Fibroblast of skin of back (primary cell): ENCODE data around the gene ZC3H6. TPM values are rescaled to one million over a fixed set of nuclear protein-coding genes. Genes with fewer than 3 reads are reported as not detected.

ENCODE experiments used
- DNase-seq: peaks from one replicate; pipeline ENCODE4 v3.0.0-alpha.2; 2013
- polyA plus RNA-seq, 2 experiments: library from polyadenylated mRNA; unstranded; fragments of 120-200 nt; gene quantifications; one replicate each; pipeline ENCODE4 v1.2.1, GENCODE V29; 2013; ENCODE audit not compliant: insufficient read length in 2 of 2

Gene ZC3H6
- 1.8 TPM for polyA plus RNA-seq (2013, experiment 1 of 2; ENCODE audit: insufficient read length)
- polyA plus RNA-seq (2013, experiment 2 of 2; ENCODE audit: insufficient read length), result 6.1 TPM

DNA sequence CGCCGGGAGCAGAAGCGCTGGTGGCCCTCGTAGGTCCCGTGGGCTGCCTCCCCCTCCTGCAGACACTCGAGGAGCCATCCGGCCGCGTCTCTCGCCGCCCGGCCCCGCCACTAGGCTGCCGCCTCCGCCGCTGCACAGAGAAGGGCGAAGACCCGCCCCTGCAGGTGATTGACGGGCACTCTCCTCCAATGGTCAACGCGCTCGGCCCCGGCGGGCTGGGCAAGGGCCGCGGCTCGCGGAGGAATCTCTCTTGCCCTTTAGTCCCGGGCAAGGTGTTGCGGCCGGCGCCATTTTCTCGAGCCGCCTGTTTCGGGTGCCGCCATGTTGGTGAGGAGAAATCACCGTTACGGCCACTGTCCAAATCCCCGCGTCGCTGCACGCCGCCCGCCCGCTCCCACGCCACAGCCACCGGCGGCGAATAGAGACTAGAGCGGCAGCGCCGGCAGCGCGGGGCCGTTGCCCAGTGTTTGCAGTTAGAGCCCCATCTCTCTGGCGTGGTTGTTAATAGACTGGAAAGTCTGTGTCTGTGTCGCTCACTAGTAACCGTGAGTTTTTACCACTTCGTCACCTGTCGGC, at the start of gene ZC3H6:
Gene ZC3H6 (plus strand): TSS at position 287 of the 576 bp plus-strand sequence. CDS start 398 bp downstream, outside the sequence.
- DNase-seq, result peak; percentile 97

- DNase-seq, result peak; percentile 9
These were observed 46.0 kb upstream of the ZC3H6 start for GRCh38 chr2:112229348-112229747.

- DNase-seq, result no peak
These were observed 45.0 kb upstream of the ZC3H6 start for GRCh38 chr2:112230371-112230770.

DNA sequence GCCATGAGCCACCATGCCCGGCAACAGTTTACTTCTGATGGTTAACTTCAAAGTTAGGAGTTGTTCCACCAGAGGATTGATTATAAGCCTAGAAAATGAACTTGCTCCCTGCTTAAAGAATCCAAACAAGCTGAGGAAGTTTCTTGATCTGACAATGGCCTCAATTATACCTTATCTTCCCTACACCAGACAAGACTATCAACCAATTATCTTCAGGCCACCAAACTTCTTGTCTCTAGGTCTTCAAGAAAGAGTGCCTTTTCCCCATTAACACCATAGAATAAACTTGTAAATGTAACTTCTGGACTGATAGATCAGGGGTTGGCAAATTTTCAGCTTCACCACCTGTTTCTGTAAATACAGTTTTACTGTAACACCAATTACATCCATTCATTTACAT, 35.5 kb upstream of the ZC3H6 start:
- DNase-seq, result no peak

- DNase-seq, result no peak
These were observed 33.0 kb upstream of the ZC3H6 start for GRCh38 chr2:112242384-112242783.

GRCh38 chr2:112243233-112243632, 32.2 kb upstream of the ZC3H6 start:
- no peak for DNase-seq

DNA sequence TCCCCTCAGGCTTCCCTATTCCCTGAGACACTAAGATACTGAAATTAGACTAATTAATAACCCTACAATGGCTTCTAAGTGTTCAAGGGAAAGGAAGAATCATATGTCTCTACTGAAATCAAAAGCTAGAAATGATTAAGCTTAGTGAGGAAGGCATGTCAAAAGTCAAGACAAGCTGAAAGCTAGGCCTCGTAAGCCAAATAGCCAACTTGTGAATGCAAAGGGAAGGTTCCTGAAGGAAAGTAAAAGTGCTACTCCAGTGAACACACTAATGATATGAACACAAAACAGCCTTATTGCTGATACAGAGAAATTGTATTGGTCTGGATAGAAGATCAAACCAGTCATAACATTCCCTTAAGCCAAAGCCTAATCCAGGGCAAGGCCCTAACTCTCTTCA, 30.5 kb upstream of the ZC3H6 start:
- DNase-seq, result no peak

- no peak for DNase-seq
These were observed 24.1 kb upstream of the ZC3H6 start for GRCh38 chr2:112251271-112251670.

DNA sequence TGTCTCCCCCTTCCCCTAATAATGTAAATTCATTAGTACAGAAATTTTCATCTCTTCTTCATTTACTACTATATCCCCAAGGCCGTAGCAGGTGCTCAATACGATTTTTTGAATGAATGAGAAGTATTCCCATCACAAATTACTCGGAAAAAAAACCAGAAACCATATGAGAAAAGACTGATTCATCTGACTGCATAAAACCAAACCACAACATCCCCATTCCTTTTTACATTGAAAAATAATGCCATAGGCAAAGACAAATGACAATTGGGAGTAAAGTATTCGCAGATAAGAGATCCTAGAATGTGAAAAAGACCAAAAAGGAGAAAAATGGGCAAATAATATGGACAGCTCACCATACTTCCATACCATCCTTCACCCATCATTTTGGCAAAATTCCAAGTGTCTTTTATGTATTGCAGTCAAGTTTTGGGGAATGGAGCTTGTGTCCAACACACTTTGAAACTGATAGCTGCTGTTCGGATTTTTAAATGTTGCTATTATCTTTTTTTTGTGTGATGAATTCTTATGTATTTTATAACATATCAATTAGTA, 22.1 kb upstream of the ZC3H6 start:
- no peak for DNase-seq

GRCh38 chr2:112254466-112255240, 20.7 kb upstream of the ZC3H6 start, which contains the start of gene ZC3H8:
Gene ZC3H8, minus strand, starts transcription at chr2:112255042. Its CDS starts 61 bp downstream, at chr2:112254981.
- peak; percentile 83 for DNase-seq

DNA sequence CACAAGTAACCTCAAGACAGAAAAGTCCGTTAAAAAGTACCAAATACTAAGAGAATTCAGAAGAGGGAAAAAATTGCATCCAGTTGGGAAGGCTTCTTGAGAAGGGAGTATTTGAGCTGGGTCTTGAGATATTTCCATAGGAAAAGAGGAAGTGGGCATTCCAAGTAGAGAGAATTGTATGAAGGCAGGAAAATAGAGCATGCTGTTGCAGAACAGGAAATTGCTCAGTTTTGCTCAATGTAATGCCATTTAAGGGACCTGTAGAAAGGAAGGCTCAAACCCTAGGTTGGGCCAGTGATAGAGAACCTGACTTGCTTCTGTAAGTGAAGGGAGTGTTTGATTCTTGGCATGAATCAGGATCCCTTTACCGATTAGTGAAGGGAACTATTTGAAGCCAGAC, 19.5 kb upstream of the ZC3H6 start:
- no peak for DNase-seq

- no peak for DNase-seq
These were observed 18.7 kb upstream of the ZC3H6 start for GRCh38 chr2:112256654-112257053.

GRCh38 chr2:112257575-112257974, 17.8 kb upstream of the ZC3H6 start:
- DNase-seq, result peak; percentile 30

- peak; percentile 72 for DNase-seq
These were observed 15.7 kb upstream of the ZC3H6 start for GRCh38 chr2:112259509-112260294.

DNA sequence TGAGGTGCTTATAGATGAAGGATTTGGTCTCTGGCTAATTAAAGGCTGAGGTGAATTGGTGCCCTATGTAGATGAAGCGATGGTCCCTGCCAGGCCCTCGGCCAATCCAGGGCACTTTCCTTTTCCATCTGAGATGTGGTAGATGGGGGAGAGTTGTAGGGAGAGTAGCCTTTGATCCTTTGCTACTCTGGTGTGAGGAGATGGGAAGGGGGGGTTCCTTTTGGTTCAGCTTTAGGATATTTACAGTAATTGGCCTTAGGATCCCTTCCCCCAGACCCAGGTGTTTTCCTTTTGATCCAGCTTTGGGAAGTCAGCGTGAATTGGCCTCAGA, 15.1 kb upstream of the ZC3H6 start:
- no peak for DNase-seq

GRCh38 chr2:112262876-112263275, 12.5 kb upstream of the ZC3H6 start:
- no peak for DNase-seq

DNA sequence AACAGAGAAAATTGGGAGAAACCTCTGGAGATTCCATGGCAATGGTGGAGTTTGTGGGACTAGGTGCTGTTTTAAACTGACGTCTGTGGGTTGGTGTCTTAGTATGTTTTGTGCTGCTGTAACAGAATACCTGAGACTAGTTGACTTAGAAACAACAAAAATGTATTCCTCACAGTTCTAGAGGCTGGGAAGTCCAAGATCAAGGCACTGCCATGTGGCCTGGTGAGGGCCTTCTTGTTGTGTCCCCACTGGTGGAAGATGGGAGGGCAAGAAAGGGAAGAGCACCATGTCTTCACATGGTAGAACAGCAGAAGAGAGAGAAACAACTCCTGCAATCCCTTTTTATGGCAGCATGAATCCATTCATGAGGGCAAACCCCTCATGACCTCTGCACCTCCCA, 6.8 kb upstream of the ZC3H6 start:
- no peak for DNase-seq

- DNase-seq, result no peak
These were observed 2.7 kb upstream of the ZC3H6 start for GRCh38 chr2:112272669-112273068.

DNA sequence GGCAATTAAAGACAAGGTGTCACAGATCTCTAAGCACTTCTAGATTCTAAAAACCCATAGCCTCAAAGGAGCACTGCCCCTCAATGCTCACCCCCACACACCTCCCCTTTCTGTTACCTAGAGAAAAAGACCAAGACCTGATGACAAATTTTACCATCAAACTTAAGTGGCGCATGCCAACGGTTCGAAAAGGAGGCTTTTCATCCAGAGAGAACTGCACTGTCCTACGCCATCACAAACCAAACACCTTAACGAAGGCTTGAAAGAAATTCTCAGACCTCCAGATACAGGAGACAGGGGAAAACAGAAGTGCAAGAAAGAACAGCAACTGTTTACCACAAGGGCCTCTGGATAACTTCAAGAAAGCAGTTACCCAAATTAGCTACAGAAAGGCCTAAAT, 2.0 kb upstream of the ZC3H6 start:
- DNase-seq, result no peak

- peak; percentile 85 for DNase-seq
These were observed 733 bp downstream of the ZC3H6 start for GRCh38 chr2:112275887-112276773.

DNA sequence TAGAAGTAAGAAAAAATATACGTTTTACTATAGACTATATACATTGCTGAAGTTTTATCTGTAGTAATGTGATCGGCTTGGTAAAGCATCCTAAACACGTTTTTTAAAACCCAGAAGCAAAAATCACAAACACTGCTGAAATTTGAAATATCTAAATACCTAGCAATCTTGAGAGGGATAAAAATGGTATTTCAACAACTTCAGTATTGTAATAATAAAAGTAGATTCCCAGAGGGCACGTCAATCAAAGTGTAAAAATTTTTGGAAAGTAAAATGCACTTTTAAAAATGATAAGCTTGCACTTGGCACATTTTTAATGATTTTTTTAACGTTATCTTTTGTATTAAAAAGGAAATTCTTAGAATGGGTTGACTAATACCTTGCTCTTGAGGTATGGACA, 1.6 kb downstream of the ZC3H6 start:
- DNase-seq, result no peak

DNA sequence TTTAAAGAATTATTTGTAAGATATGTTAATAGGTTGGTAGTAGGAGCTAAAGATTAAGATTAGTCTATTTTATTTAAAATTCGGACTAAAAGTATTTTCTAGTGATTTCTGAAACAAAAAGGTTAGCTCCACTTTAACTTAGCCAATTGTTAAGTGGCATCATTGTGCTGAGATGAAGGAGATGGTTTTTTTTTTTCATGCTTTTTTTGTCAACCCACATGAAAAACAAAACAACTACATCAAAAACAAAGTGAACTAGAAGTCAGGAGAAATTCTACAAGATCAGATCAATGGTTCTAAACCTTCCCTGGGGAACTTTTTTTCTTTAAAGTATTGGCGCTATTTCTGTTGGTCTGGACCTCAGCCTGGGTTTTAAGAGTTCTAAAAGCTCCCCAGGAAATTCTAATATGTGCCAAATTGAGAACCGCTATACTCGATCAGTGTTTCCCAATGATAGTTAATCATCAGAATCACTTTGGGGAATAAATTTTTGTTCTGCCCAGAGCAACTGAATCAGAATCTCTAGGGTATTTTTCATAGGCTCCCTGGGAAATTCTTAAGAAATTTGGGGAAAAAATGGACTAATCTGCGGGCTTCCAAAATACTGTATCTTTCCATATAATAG, 2.3 kb downstream of the ZC3H6 start:
- no peak for DNase-seq
